Kidney epithelial cell (primary cell): ENCODE data around the gene AARSD1. TPM values are rescaled to one million over a fixed set of nuclear protein-coding genes. Genes with fewer than 3 reads are reported as not detected.

Experiments
- DNase-seq: peaks from one replicate; pipeline ENCODE4 v3.0.0-alpha.2; 2010; ENCODE audit warnings: low read depth
- H3K27me3 ChIP-seq: 2 replicates; pipeline ENCODE4 v1.6.0; 2011; ENCODE audit warnings: low read length; ENCODE audit not compliant: control insufficient read depth, insufficient read depth
- H3K36me3 ChIP-seq: 2 replicates; pipeline ENCODE4 v1.5.1; 2011; ENCODE audit warnings: low read length; ENCODE audit not compliant: control insufficient read depth, insufficient read depth
- H3K4me3 ChIP-seq: 2 replicates; pipeline ENCODE4 v1.5.1; 2011; ENCODE audit warnings: low read depth, mild to moderate bottlenecking, control low read depth, low read length
- CTCF ChIP-seq: IDR thresholded peaks from 2 replicates; pipeline ENCODE4 v1.5.1; 2011; ENCODE audit warnings: mild to moderate bottlenecking, moderate library complexity, low read length, control low read depth, inconsistent platforms; ENCODE audit not compliant: insufficient read depth, poor library complexity, severe bottlenecking
- total RNA-seq: library from RNA; depleted of rRNA; stranded (reverse); fragments of >200 nt; gene quantifications from 2 replicates; pipeline ENCODE4 v1.2.3, GENCODE V29; 2015

Gene AARSD1
- total RNA-seq, 1 donor from 2014 or later: 40.0 TPM

- H3K27me3 ChIP-seq: peaks cover 2% of the 10 kb centered on the region
- DNase-seq: no peak
- H3K4me3 ChIP-seq: no peak overlapping the region
- TF ChIP-seq CTCF: no peak
- no peaks in the 10 kb centered on the region for H3K36me3 ChIP-seq
These were observed 50.2 kb downstream of the AARSD1 start for GRCh38 chr17:42913981-42914617.

GRCh38 chr17:42913522-42913921 lies 50.7 kb downstream of the AARSD1 start:
- no peak for TF ChIP-seq CTCF
- Histone ChIP-seq H3K27me3 (peaks cover 2% of the 10 kb centered on the region), H3K36me3 (no peaks in the 10 kb centered on the region), H3K4me3 (no peak overlapping the region)
- no peak for DNase-seq

GRCh38 chr17:42908872-42909700 lies 55.2 kb downstream of the AARSD1 start:
- H3K27me3 ChIP-seq: peaks cover 2% of the 10 kb centered on the region
- no peak for DNase-seq
- TF ChIP-seq CTCF: no peak
- H3K4me3 ChIP-seq: no peak overlapping the region
- no peaks in the 10 kb centered on the region for H3K36me3 ChIP-seq

- Histone ChIP-seq H3K27me3 (peaks cover 2% of the 10 kb centered on the region), H3K4me3 (no peak overlapping the region), H3K36me3 (no peaks in the 10 kb centered on the region)
- no peak for TF ChIP-seq CTCF
- DNase-seq: no peak
These were observed 57.3 kb downstream of the AARSD1 start for GRCh38 chr17:42906772-42907446.

GRCh38 chr17:42904110-42904469 lies 60.2 kb downstream of the AARSD1 start:
- no peak for DNase-seq
- H3K4me3 ChIP-seq: no peak overlapping the region
- no peaks in the 10 kb centered on the region for H3K36me3 ChIP-seq
- H3K27me3 ChIP-seq: no peaks in the 10 kb centered on the region
- no peak for TF ChIP-seq CTCF
